ENCODE measurements around the gene RUBCN.
"Not testable (repeated sequence)": the region's sequence is repeated elsewhere in the genome, so short reads cannot be mapped to it uniquely, and the experiment has no call there.

RUBCN gene

DNA sequence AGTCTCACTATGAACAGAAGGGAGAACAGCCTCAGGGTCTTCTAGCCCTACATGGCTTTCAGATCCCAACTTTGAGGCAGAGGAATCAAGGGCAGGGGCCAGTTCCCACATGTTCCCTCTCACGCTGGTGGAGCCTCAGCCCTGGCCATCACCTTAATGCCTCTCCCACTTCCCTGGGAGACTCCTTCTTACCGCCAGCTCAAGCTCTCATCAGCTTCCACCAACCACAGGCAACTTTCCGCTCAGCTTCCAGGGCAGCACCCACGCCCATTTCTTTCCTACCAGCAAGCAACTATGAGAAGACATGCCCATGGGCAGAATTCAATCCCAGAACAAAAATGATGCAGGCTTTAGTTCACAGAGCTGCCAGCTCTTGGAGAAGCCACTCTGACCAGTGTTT, 63.5 kb downstream of the RUBCN start:
- TF ChIP-seq, protein P1, sequence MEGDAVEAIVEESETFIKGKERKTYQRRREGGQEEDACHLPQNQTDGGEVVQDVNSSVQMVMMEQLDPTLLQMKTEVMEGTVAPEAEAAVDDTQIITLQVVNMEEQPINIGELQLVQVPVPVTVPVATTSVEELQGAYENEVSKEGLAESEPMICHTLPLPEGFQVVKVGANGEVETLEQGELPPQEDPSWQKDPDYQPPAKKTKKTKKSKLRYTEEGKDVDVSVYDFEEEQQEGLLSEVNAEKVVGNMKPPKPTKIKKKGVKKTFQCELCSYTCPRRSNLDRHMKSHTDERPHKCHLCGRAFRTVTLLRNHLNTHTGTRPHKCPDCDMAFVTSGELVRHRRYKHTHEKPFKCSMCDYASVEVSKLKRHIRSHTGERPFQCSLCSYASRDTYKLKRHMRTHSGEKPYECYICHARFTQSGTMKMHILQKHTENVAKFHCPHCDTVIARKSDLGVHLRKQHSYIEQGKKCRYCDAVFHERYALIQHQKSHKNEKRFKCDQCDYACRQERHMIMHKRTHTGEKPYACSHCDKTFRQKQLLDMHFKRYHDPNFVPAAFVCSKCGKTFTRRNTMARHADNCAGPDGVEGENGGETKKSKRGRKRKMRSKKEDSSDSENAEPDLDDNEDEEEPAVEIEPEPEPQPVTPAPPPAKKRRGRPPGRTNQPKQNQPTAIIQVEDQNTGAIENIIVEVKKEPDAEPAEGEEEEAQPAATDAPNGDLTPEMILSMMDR (conservative IDR thresholded peaks at IDR 0.05), result no peak
- TF ChIP-seq ZFX (IDR thresholded peaks at IDR 0.05), result no peak
- no peak overlapping the region for H3K27ac ChIP-seq

DNA sequence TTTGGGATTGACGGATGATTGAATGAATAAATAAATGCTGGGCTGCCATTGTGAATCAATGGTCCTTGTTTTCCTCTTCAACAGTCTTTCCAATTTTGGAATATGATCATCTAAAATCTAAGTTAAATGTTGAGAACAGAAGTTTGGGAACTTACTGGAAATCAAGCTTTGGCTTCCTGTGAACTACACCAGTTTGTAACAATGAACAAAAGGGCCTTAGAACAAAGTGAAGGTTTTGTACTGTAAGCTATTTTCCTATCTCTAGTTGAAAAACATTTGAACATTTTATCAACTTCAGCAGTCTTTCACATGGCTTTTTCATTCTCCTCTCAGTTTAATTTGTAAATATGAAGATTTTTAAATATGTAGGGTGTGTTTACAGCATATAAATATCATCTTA, 66.3 kb downstream of the RUBCN start:
- H3K27ac ChIP-seq, result no peak overlapping the region
- no peak for TF ChIP-seq ZFX (IDR thresholded peaks at IDR 0.05)
- TF ChIP-seq, protein P1 (conservative IDR thresholded peaks at IDR 0.05), result no peak

- TF ChIP-seq ZFX (IDR thresholded peaks at IDR 0.05), result no peak
- TF ChIP-seq, protein P1 (conservative IDR thresholded peaks at IDR 0.05), result no peak
- H3K27ac ChIP-seq, result peak overlapping the region; percentile 5; the same call in 1 of the 2 replicates
Observed at GRCh38 chr3:197667968-197668367, 68.7 kb downstream of the RUBCN start.

- H3K27ac ChIP-seq, result peak overlapping the region; percentile 5; the same call in 1 of the 2 replicates
Observed at GRCh38 chr3:197667293-197667692, 69.4 kb downstream of the RUBCN start.

- not testable (repeated sequence) for H3K27ac ChIP-seq
Observed at GRCh38 chr3:197666221-197666842, 70.4 kb downstream of the RUBCN start.

GRCh38 chr3:197665549-197665948, 71.2 kb downstream of the RUBCN start:
- H3K27ac ChIP-seq, result not testable (repeated sequence)

DNA sequence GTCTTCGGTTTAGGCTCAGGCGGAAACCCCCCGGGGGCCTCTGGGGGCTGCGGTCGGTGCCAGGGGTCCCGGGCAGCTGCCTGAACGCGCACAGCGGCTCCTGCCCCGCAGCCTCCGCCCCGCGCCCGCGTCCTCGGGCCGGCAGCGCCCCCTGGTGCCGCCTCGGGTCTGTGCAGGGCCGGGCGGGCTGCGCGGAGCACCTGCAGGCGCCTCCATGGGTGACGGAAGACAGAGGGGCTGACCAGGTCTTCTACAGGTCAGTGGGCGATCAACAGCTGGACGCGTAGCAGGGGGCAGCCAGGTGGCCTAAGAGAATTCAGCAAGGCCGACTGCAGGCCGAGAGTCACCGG, 71.6 kb downstream of the RUBCN start:
- not testable (repeated sequence) for H3K27ac ChIP-seq

DNA sequence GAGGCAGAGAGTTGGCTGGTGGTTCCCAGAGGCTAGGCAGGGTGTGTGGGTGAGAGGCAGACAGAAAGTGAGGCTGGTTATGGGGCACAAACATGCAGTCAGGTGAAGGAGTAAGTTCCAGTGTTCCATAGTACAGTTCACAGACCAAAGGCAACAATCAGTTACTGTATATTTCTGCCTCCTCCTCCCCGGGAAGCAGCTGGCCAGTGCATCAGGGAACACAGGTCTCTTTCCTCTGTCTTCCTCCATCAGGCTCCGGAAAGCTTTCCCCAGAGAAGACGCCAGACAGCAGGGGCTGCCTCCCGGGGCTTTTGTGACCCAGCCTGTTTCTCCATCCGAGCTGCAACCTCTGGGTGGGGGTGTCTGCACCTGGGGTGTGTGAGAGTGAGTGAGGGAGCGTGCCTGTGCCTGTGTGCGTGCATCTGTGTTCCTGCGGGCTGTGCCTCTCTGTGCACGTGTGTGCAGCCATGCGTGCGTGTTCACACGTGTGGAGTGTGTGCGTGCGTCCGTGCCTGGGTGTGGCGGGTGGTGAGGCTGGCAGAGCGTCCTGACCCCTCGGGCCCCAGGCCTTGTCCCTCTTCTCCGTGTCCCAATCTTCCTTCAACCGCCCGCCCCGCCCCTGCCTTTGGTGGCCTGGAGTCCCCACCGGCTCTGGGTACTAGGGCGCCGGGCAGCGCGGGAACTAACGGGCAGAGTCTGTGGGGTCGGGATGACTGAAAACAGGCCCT, 72.1 kb downstream of the RUBCN start:
- H3K27ac ChIP-seq, result not testable (repeated sequence)

GRCh38 chr3:197663367-197664140, 73.2 kb downstream of the RUBCN start:
- H3K27ac ChIP-seq, result not testable (repeated sequence)

DNA sequence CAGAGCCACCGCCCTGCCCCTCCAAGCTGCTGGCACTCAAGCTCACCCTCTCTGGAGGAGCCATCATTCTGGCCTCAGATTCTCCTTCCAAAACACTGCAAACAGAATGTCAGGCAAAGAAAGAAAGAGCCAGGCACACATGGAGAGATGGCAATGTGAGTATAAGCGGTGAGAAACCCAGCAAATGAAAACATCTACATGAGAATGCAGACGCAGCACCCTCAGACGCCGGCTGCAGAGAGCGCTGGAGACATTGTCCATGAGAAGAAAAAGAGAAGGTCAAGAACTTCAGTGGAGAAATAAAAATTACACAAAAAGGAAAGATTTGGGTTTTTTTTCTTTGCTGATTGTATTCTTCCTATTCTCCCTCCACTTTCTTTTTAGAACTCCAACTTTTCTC, 74.4 kb downstream of the RUBCN start:
- not testable (repeated sequence) for H3K27ac ChIP-seq

DNA sequence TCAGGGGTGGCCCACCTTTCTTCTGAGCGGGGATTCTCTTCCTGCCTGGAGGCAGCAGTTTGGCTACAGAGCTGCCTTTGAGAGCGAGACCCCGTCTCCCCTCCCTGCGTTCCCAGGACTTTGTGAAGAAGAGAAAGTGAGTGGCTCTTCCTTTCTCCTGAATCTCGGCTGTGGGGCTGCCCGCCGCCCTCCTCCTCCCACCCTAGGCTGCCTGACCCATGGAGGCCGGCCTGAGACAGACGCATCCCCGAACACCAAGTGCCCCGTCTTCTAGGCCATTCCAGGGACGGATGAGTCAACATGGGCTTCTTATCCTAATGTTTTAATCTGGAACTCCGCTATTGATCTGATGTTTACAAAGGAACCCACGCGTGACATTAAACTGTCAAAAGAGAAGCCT, 74.8 kb downstream of the RUBCN start:
- not testable (repeated sequence) for H3K27ac ChIP-seq

DNA sequence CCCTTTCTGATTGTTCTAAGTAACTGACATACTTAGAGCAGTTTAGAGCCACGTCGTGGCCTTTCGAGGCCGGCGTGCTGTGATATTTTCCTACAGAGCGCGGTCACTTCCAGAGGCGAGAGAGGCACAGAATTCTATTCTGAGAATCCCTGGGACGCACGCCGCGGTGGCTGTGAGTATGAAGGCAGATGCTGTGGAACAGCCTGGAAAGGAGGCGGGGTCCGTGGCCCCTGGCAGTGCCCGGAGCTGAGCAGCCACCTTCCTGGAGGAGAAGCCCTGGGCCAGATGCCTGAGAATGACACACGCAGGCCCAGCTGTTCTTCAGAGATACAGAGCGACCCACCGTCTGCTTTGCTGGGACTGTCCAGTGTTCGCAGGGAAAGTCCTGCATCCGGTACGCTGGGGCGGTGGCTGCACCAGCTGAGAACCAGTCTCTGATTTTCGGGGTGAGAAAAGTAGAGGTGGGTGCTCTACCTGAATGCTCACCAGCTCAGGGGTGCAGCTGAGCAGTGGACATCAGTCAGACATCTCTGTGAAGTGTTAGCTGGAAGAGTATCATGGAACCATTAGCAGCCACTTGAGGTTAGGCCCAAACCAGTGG, 75.4 kb downstream of the RUBCN start:
- H3K27ac ChIP-seq, result not testable (repeated sequence)

DNA sequence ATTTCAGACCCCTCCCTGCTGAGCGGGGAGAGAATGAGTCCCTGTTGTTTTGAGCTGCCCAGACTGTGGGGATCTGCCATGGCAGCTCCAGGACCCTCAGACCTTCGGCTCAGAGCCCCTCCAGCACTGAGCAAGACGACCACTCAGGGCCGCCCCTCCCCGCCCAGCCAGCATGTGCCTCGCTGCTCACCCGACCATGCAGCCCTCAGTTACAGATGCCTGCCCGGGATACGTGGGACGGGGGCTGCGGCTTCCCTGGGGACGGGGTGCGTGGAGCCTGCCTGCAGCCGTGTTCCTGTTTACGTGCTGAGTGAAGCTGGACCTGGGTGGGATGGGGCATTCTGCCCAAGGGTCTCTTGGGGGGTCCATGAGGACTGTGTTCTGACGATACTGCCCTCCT, 77.0 kb downstream of the RUBCN start:
- H3K27ac ChIP-seq, result peak overlapping the region; percentile 15; the same call in 1 of the 2 replicates

GRCh38 chr3:197659144-197659543, 77.6 kb downstream of the RUBCN start:
- H3K27ac ChIP-seq, result peak overlapping the region; percentile 39; the same call in 1 of the 2 replicates

DNA sequence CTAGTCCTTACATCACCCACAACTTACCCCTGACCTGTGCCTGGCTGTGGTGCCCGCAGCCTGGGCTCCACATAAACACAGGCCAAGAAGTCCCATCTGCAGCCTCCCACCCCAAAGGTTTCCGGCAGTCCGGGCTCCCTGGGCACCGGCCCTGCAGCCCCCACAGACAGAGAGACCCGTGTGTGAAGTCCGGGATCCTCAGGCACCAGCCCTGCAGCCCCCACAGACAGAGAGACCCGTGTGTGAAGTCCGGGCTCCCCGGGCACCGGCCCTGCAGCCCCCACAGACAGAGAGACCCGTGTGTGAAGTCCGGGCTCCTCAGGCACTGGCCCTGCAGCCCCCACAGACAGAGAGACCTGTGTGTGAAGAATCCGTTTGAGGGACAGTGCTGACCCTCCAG, 78.0 kb downstream of the RUBCN start:
- H3K27ac ChIP-seq, result peak overlapping the region; percentile 39; the same call in 1 of the 2 replicates

DNA sequence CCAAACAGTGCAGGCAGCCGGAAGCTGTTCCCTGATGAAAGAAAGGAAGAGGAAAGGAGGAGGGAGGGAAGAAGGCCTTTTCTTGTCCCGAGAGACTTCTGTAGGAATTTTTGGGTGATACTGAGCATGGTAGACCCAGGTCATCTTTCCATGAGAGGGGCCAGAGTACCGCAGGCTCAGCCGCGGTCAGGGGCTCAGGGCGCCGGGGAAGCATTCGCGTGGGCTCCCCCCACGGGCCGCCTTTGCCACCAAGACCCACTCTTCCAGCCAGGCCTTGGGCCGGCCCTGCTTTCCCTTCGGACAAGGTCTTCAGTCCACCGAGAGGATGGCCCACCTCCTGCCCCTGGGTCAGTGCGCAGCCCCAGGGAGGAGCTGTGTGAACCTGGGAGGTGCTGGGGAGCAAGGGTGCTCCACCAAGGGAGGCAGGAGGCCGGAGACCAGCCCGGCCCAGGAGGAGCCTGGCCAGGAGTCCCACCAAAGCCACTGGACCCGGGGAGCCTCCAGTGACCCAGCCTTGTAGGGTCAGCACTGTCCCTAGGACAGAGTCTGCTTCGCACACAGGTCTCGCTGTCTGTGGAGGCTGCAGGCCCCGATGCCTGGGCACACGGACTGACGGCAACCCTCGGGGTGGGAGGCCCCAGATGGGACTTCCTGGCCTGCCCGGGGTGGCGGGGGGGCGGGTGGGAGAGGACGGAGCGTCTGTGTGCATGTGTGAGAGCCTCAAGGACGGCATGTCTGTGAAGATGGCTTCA, 79.0 kb downstream of the RUBCN start:
- not testable (repeated sequence) for H3K27ac ChIP-seq
